Ishikawa (cell line): ENCODE measurements around the gene FSIP1.

Experiments used
- NFIC ChIP-seq: IDR thresholded peaks from 2 replicates; pipeline ENCODE4 v1.6.1; 2012
- TAF1 ChIP-seq: IDR thresholded peaks from 2 replicates; pipeline ENCODE4 v1.6.1; 2012; ENCODE audit warnings: low read depth, mild to moderate bottlenecking
- YY1 ChIP-seq: IDR thresholded peaks from 2 replicates; pipeline ENCODE4 v1.6.1; 2012; ENCODE audit warnings: low read depth

DNA sequence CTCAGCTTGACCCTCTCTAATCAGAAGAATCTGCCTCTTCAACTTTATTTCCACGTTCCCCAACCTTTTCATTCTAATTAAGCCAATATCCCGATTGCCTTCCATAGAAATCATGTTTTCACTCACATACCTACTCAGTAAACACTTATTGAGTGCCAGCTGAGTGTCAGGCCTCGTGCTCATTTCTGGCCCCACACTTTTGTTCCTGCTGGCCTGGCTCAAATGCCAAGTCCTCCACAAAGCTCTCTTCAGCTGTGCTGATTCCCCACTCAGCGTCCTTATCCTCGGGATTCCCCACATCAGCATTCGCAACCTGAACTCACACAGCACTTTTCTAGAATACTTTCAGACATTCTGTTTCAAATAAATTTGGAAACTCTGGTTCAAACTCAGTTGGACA is 132.9 kb downstream of the FSIP1 start:
- no peak for TF ChIP-seq YY1
- no peak for TF ChIP-seq NFIC
- TF ChIP-seq TAF1, result no peak
